ENCODE measurements around the gene ATP2B1.

Gene ATP2B1

DNA sequence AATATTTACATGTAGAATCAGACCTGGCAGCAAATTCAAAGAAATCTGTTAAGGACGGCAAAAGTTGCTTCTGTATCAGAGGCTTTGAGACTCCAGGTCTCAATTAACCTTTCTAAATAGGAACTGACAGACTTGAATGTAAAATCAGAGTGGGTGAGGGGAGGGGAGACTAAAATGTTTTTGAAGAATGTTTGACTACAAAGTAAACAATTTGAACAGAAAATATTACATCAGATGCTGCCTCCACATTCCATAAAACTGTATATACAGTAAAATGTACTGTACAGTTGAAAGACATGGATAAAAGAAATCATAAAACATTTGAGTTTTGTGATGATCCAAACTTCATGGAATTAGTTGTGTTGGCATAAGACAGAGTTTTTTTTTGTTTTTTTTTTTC lies 133.3 kb downstream of the ATP2B1 start:
- DNase-seq, result no peak

DNA sequence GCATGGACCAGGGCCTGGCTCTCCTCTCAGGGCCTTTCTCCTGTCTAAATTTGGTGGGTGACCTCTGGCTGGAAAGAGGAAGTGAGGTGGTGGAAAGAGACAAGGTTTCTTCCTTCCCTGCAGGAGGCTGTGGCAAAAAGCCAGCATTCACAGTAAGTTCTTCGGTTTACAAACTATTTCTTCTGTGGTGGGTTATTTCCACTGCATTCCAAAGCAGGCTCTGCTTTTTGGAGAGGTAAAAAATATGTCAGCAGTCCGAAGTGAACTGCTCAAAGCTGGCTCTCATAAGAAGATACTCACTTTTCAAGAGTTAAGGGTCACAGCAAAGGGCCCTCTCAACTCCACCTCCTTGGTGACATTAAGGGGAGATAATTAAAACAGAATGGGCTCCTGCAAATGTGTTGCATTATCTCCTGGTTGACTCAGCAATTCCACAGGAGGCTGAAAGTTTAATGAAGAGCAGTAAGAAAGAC lies 133.9 kb downstream of the ATP2B1 start:
- DNase-seq, result no peak

DNA sequence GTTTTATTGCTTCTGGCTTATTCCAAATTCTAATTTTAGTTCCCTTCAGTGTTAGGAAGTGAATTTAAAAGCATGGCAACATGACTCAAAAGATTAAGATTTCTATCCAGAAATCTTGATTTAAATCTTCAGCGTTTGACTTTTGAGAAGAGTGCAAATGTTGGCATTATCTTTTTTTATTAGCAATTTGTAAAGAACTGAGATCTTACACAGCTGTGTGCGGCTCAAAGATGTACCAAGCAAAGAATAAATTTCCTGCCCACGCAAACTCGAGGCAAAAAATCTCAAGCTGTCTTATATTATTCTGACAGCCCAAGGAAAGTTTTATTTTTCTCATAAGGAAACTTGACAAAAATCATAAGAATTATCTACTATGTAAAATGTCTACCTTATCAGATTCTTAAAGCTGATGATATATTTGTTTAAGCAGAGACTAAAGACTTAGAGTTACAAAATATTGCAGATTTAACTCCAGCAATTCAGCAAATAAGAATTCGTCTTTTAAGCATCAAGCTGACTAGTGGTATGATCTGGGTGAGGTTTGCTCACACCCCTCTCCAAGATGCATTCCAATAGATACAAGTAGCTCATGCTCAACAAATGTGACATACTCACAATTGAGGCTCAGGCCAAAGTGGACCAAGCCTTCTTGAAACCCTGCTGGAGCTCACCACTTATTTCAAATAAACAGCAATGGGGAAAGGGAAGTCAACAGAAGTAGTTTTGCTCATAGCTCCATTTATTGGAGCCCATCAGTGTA lies 135.4 kb downstream of the ATP2B1 start:
- DNase-seq, result no peak

DNA sequence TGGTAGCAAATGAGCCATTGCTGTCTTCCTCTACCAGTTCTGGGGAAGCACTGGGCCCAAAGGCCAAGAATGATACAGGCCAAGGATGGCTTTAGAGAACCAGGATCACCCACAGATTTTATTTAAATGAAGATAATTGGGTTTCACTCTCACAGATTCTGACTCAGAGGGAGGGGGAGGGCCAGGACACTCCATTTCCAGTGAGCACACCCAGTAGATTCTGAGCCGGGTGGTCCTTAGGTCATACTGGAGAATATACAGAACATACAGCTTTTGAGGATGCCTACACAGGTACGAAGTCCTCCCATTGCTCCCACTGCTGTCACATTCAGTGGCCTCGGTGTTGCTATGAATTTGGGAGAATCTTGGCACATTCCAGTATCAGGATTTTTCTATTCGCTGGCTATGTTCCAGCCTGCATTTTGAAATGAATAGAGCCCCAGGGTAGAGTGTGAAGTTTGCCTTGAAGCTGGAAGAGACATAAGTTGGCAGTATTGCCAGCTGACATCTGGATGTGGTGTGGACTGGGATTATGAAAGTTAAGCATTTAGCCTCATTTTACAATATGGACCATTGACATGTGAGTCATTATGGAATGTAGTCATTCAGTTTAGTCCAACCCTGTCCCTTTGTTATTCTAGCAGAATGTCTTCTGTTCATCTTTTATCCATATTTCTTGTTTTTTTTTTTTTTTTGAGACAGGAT lies 137.0 kb downstream of the ATP2B1 start:
- DNase-seq, result no peak

DNA sequence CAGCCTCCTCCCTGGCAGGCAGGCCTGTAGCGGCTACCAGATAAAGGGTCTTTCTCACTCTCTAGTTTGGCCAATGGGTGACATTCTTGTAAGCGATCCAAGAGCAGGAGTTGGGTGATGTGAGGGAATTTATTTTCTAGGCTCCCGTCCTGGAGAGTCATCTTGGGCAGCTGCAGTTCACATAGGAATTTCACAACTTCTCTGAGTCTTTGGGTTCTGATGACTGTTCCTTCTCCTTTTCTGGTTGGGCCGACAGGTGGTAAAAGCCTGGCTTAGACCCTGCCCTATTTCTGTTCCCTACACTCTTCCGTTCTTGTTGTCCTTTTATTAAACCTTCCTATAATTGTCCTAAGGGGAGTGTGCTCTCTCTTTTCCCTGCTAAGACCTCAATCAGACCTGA lies 140.2 kb downstream of the ATP2B1 start:
- DNase-seq, result no peak

DNA sequence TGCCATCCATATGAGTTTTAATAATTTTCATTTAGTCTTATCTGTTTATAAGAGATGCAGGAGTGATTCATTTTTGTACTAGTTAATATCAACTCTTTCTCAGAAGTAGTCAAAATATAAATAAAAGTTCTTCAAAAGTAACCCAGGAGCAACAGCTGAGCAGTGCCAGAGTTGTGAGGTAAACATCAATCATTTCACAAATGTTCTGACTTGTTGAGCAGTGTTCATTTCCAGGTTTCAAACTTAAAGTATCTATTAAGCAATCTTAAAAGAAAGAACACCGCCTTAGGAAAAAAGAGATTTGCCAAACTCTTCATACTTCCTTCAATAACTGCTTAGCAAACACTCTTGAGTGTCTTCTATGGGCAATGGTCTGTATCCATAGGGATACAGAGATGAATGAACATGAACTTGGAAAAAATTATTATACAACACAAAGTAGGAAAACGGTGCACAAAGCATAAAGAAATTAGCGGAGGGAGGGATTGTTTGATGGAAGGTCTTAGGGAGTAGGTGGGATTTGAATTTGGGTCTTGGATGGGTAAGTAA lies 140.9 kb downstream of the ATP2B1 start:
- DNase-seq, result no peak

DNA sequence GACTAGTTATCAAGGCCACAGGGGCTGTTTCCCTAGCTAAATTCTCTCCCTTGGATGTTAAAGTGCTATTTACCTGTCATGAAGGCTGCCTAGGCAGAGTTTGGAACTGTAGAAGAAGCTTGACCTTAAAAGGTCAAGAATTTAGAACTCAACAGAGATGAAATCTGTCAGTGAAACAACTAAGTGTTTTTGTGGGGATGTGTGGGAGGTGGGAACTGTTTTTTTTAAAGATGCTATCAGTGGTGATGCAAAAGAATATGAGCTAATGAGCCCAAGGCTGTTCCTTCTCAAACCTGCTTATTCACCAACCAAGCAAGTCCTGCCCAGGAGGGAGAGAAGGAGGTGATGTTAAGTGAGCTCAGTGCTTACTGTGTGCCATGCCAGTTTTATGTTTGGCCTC lies 142.0 kb downstream of the ATP2B1 start:
- no peak for DNase-seq

DNA sequence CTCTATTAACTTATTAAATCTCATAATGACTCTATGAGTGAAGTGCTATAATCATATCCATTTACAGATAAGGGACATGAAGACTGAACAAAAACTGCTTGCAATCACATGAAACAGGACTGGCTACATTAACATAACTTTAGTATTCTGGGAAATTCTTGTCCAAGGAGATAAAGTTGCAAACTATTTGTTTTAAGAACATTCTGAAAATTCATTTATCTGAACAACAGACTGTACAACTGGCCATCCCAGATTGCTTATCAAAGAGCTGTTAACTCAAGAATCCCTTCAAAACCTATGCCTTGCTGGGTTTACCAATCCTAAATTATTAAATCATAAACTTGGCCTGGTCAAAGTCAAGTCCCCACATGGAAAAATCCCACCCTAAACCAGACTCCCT lies 143.6 kb downstream of the ATP2B1 start:
- no peak for DNase-seq

DNA sequence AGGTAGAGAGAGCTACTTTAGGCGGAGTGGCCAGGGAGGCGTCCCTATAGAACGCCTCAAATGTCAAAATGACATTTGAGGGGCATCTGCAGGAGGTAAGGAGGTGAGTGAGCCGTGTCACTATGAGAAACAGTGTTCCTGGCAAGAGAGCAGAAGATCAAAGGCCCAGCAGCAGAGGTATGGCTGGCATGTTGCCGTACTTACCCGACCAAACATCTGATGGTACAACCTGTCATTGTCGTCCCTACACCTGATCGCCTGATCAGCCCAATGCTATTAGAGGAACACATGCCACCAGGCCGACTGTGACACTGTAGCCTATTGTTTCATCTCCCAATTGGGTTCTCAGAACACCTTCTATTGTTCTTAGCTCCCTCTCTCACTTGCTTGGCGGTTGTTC lies 148.9 kb downstream of the ATP2B1 start:
- DNase-seq, result no peak

DNA sequence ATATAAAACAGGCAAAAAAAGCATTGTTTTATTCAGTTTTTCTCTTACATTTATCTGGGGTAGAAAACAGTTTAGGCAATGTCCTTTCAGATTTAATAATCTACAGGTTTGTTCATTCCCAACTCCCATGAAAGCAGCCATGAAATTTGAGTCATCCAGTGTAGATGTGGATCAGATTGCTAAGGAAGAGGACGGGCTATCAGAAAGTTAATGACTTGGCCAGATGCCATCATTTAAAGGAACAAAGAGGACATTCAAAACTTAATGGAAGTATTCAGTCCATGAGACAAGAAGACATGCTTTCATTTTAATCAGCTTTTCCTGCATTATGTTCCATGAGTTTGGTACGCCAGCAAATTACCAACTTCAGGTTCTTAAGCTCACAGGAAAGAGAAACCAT lies 151.7 kb downstream of the ATP2B1 start:
- no peak for DNase-seq

DNA sequence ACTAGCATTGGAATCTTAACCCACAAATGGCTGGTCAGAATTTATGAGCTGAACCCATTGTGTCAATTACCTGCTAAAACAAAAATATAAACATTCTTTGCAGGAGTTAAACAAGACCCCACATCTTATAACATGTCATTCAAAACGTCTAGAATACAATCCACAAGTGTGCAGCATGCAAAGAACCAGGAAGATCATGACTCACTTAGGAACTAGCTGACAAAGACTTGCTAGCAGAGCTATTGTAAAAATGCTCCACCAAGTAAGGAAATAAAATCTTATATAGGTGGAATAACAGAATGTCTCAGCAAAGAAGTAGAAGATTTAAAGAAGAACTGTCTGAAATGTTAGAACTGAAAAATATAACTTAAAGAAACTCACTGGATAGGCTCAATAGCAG lies 156.3 kb downstream of the ATP2B1 start:
- no peak for DNase-seq

DNA sequence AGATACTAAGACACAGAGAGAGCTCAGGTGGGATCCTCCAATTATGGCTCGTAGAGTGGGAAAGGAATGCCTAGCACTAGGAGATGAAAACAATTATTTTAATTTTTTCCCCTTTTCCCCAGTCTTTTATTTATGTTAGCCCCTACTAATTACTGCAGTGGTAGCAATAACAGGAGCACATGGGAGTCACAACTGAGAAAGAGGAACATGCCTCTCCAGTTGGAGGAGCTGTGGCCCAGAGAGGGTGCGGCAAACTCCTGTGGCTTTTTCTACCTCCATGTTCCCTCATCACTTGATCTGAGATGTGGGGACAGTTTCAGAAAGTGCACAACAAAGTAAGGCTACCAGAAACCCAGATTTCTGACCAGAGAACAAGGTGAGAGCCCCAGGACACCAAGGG lies 156.9 kb downstream of the ATP2B1 start:
- DNase-seq, result no peak

DNA sequence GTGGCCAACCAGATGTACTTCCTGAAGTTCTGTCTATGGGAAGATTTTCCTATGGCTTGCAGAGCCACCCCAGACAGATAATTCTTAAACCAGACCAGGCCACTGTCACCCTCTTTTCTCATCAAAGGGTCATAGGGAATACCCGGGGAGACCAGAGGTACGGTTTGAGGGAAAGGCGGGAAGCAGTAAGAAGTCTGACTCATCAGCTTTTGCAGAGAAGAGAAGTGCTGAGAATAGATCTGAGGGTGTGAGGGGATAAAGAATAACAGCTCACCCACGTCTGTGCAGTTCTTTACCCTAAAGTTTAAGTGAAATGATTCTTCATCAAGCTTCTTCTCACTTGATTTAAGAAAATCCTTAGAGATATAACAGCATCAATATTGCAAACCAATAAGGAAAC lies 161.5 kb downstream of the ATP2B1 start:
- DNase-seq, result no peak

DNA sequence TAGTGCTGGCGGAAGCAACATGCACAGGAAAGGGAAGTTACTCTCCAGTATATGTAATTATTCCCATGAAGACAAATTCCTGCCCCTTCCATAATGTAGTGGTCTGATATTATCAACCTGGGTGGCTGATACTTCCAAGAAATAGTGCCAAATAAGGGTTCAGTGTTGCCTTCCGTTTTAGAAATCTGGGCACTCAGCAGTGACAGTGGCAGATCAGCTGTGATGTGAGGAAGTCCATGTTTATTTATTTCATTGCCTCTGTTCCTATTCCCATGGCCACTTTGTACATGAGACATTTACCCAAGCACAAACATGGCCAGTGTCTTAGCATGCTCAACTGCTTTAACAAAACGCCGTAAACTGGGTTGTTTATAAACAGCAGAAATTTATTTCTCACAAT lies 162.5 kb downstream of the ATP2B1 start:
- DNase-seq, result no peak

DNA sequence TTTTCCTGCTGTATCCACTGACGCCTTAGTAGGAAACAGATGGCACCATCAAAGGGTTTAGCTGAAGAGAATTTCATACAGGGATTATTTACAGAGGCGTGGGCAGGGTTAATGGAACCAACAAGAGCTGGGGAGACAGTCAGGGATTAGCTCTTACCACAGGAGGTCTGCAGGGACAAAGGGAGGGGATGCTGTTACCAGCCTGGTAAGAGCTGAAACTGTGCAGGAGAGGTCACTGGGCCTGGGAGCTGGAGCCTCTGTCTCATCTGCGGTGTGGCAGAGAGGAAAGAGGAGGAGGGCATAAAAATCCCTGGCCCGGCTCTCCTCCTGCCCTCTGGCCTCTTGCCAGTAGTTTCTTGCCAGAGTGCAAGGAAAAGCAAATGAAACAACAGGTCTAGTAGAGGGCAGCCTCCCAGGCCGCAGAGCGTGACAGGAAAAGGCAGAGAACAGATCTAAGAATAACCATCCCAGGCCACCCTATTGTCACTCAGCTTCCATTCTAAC lies 163.9 kb downstream of the ATP2B1 start:
- DNase-seq, result no peak

DNA sequence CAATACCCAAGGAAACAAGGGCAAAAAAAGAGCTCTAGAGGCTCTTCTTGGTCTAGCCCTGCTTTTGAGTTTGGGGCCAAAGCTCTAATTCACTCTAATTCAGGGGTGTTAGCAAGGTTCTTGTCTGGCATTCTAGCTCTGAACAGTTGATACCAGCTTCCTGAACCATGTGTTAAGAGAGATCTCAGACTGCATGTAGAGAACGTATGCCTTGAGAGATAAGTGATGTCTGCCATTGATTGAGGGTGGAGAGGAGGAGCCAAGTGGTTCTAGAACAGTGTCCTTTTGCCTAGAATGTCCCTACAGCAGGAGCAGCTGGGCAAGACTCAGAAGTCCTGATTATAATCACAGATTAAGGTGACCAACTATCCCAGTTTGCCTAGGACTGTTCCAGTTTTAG lies 164.6 kb downstream of the ATP2B1 start:
- no peak for DNase-seq

DNA sequence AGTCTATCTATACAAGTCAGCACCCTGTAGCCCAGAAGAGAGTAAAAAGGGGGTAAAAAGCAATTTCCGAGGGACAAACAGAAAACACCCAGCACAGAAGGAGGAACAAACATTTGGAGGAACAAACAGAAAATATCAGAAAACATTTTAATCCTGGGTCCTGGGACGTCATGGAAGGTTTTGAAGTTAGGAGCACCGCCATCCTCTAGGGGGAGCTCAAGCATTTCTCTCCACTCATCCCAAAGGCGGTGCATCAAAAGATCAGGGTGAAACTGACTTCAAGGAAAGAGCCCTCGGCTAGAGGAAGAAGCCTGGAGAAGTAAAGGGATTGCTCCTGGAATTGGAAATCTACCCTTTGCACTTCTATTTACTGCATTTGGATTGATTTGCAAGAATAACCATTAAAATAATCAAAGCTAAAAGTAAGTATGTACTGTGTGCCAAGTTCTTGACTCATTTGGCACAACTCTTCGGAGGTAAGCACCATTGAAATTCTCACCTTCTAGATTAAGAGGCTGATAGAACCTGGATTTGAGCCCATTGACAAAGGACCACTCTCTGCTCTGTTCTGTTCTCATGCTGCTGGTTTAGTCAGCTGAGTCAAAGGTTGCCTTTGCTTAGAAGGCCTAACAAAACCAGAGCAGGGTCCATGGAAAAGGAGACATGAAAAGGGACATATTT lies 165.6 kb downstream of the ATP2B1 start:
- peak; percentile 74 for DNase-seq

DNA sequence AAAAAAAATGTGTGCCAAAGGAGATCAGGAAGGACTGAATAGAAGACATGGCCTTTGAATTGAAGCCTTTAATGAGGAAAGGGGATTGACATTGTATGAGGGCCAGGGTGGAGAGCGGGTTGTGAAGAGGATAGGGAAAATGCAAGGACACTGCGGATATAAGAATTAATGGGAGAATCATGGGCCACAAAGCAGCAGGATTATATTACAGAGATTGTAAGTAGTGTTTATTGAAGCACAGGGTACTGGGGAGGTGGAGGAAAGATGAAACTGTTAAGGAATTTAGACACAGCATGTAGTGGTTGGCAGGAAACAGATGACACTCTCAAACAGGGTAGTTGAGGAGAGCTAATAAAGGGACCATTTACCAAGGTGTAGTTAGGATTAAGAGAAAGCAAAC lies 166.4 kb downstream of the ATP2B1 start:
- DNase-seq, result no peak

DNA sequence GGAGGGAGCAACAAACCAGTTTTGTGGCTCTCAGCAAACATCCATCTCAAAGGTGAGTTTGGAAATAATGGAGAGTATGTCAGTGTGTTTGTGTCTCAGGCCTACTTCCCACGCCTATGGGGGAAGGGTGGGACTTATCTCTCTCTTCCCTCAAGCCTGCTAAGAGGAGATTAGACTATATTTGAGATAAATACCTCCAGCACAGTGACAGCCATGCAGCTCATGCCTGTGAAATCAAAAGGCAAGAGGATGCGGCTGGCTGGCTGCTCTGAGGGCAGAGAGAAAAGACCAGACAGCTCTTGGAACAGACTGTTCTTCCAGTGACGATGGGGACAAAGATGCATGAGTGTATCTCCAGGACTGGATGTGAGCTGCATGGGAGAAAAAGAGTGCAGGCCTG lies 168.1 kb downstream of the ATP2B1 start:
- DNase-seq, result no peak

DNA sequence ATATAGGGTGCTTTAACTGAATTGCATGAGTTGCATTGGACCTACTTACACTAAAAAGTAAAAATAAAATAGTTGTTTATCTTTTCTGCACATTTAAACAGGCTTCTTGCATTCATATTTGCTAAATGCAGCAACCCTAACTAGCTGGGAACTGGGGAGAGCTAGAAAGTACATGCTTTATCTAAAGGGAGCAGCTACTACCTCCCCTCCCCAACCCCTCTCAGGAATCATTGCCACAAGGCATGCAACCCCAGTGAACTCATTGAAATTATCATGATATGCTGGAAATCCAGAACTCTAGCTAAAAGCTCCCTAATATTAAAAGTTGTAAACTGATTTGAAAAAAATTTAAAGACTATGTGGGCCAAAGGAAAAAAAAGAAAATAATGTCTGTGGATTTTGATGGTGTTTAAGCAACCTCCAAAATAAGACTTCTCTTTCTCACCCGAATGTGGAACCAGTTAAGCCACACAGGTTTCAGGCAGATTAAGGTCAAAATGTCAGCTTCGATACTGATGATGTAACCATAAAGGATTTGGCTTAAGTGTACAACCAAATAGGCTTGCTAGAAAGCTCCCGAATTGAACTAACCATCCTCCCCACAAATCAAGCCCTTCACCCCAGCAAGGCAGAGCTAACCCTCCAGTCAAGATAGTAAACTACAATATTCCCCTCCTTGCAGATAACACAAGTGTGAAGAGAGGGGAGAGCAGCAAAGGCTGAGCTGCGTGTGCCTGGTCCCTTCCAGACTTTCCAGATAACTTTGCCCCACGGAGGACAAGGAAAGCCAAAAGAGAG lies 169.0 kb downstream of the ATP2B1 start:
- DNase-seq, result no peak

DNA sequence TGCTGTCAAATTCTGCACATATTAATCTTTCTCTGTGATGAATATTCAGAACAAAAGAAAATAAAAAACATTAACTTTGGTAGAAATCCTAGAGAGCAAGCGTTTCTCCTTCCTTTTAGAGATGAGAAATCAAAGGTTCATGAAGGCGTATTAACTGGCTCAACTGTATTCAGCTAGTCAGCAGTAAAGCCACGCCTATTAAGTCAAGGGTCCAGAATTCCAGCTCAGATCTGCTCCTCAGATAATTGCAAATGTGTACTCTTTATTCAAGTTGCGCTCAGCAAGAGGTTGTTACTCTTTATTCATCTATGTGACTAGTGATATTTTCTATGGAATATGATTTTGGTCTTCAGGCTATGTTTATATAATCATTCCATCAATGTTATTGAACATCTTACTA lies 169.7 kb downstream of the ATP2B1 start:
- no peak for DNase-seq

Data from CD4-positive, alpha-beta T cell treated with Interleukin-6 for 4 hours (primary cell).